A549 (cell line): ENCODE data around the gene POLR1E.

Experiments used
- CEBPB ChIP-seq, 2 experiments: fragments of >200 bp in 1 of 2; sonication (Bioruptor Twin) in 1 of 2; formaldehyde crosslinking in 1 of 2; IDR thresholded peaks; 2 replicates each; pipeline ENCODE4 v1.6.1; 2012 to 2016
- CHD4 ChIP-seq: fragments of 200-600 bp; sonication (generic); IDR thresholded peaks from 2 replicates; pipeline ENCODE4 v1.6.1; 2016; ENCODE audit warnings: antibody characterized with exemption, mild to moderate bottlenecking, borderline replicate concordance
- CTCF ChIP-seq: fragments of >200 bp; sonication (Bioruptor Twin); formaldehyde crosslinking; IDR thresholded peaks from 3 replicates; pipeline ENCODE4 v1.5.1; 2016
- EP300 ChIP-seq, 2 experiments: fragments of >200 bp; sonication (Bioruptor Twin); formaldehyde crosslinking; IDR thresholded peaks; 2 replicates in 1 of 2; 3 replicates in 1 of 2; pipeline ENCODE4 v1.6.1; 2016 to 2017
- HOXA7 ChIP-seq: fragments of 250-450 bp; sonication (Bioruptor Pico); IDR thresholded peaks from 2 replicates; pipeline ENCODE4 v1.5.0; 2020; ENCODE audit warnings: mild to moderate bottlenecking, moderate library complexity
- MAFK ChIP-seq: fragments of 450-650 bp; IDR thresholded peaks from 2 replicates; pipeline ENCODE4 v1.6.1; 2014; ENCODE audit not compliant: partially characterized antibody
- MAX ChIP-seq: IDR thresholded peaks from 2 replicates; pipeline ENCODE4 v1.6.1; 2012
- MAZ ChIP-seq: fragments of 150-350 bp; IDR thresholded peaks from 2 replicates; pipeline ENCODE4 v1.6.1; 2014; ENCODE audit warnings: antibody characterized with exemption, low read depth, low read length, borderline replicate concordance
- POLR2A ChIP-seq: IDR thresholded peaks from 2 replicates; pipeline ENCODE4 v1.6.1; 2012; ENCODE audit warnings: mild to moderate bottlenecking, low read length
- POLR2AphosphoS2 ChIP-seq: conservative IDR thresholded peaks from 2 replicates; pipeline ENCODE4 v1.6.1; 2012; ENCODE audit warnings: low read length, improper control_type of control experiment, inconsistent platforms
- REST ChIP-seq: fragments of 200-600 bp; sonication (generic); IDR thresholded peaks from 2 replicates; pipeline ENCODE4 v1.6.1; 2016; ENCODE audit warnings: antibody characterized with exemption, mild to moderate bottlenecking, moderate library complexity
- USF2 ChIP-seq: fragments of 450-650 bp; IDR thresholded peaks from 2 replicates; pipeline ENCODE4 v1.6.1; 2014; ENCODE audit warnings: antibody characterized with exemption

- TF ChIP-seq POLR2AphosphoS2 (no peak), CTCF (no peak), MAZ (no peak), EP300 (IDR thresholded peaks at IDR 0.05) (no peak), USF2 (no peak), CEBPB (IDR thresholded peaks at IDR 0.05) (no peak), POLR2A (no peak), MAFK (no peak), REST (no peak), CHD4 (no peak), MAX (no peak), HOXA7 (no peak)
Measured at GRCh38 chr9:37541465-37541864, 55.7 kb downstream of the POLR1E start.
